GM19438 (cell line): Measurements from ENCODE around the gene PDXDC1.
"Not testable (repeated sequence)": the region's sequence is repeated elsewhere in the genome, so short reads cannot be mapped to it uniquely, and the experiment has no call there.

Experiments used
- ATAC-seq: cut with Tn5 transposase; IDR thresholded peaks from one replicate; pipeline ENCODE4 v1.9.1; 2021; ENCODE audit warnings: low read depth; ENCODE audit not compliant: unreplicated experiment

PDXDC1 gene

GRCh38 chr16:15034266-15035162 lies 59.7 kb downstream of the PDXDC1 start:
- ATAC-seq = no peak

- ATAC-seq = no peak
Measured at GRCh38 chr16:15035163-15035729, 60.4 kb downstream of the PDXDC1 start.

- no peak for ATAC-seq
Measured at GRCh38 chr16:15037003-15037402, 62.2 kb downstream of the PDXDC1 start.

GRCh38 chr16:15037745-15038144 lies 62.9 kb downstream of the PDXDC1 start:
- ATAC-seq = no peak

GRCh38 chr16:15038689-15039088 lies 63.9 kb downstream of the PDXDC1 start:
- no peak for ATAC-seq

GRCh38 chr16:15041271-15042004 lies 66.6 kb downstream of the PDXDC1 start:
- ATAC-seq = no peak

- ATAC-seq = no peak
Measured at GRCh38 chr16:15043344-15043743, 68.5 kb downstream of the PDXDC1 start.

- no peak for ATAC-seq
Measured at GRCh38 chr16:15044286-15044685, 69.5 kb downstream of the PDXDC1 start.

GRCh38 chr16:15045270-15045669 lies 70.4 kb downstream of the PDXDC1 start:
- ATAC-seq = not testable (repeated sequence)

GRCh38 chr16:15046692-15047376 lies 72.0 kb downstream of the PDXDC1 start:
- no peak for ATAC-seq

GRCh38 chr16:15049581-15050180 lies 74.9 kb downstream of the PDXDC1 start:
- no peak for ATAC-seq

- ATAC-seq = not testable (repeated sequence)
Measured at GRCh38 chr16:15050440-15050839, 75.6 kb downstream of the PDXDC1 start.

GRCh38 chr16:15051387-15051951 lies 76.6 kb downstream of the PDXDC1 start:
- no peak for ATAC-seq

- no peak for ATAC-seq
Measured at GRCh38 chr16:15052747-15053476, 78.1 kb downstream of the PDXDC1 start.

GRCh38 chr16:15053904-15054303 lies 79.1 kb downstream of the PDXDC1 start:
- no peak for ATAC-seq

- ATAC-seq = no peak
Measured at GRCh38 chr16:15054357-15055140, 79.7 kb downstream of the PDXDC1 start.

- ATAC-seq = peak; percentile 61
Measured at GRCh38 chr16:15055141-15056053, 80.6 kb downstream of the PDXDC1 start.
